ENCODE results near the gene MAML3. TPM values are rescaled to one million over a fixed set of nuclear protein-coding genes. Genes with fewer than 3 reads are reported as not detected.

Gene MAML3
- total and polyA plus RNA-seq, 8 donors, result 1.7 to 20.3 (median 8.4) TPM

DNA sequence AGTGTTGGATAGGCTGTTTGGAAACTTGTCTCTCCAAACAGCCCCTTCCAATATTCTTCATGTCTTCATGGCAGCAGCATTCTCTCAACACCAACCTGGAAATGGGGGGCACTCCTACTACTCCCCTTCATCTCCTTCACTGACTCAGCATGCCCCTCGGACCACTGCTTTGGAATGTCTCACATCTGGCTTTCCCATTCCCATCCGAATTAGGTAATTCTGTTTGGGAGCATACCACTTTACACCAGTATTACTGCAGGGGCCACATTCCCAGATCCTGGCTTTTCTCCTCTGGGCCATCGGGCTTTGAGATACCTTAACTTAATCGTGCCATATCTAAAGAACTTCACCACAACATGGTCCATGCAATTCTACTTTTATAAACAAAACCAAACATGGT lies 100.8 kb downstream of the MAML3 start:
- intact Hi-C loops (cut with DNase I; ENCODE audit: low total_unique reads), result no loop called here
- 88 to 96% (median 92%) methylated on average over 4 of the region's 4 CpGs for WGBS, 5 donors

DNA sequence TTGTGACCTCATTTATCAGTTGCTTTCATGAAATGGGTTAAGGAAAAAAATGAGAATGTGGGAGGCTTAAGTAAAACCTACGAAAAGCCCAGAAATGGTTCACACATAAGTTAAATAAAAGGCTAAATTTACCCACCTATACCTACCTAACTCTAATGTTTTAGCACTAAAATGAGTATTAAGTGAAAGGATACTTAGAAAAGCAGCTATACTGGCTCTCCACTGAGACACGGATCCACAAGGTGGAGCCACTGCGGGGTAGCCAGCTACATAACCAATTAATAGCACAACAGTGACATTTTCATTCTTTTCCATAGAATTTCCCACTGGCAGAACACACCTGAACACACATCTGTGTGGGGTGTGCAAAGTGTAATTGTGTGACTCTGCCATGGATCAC lies 101.9 kb downstream of the MAML3 start:
- intact Hi-C loops (cut with DNase I; ENCODE audit: low total_unique reads), result no loop called here
- TF ChIP-seq POLR2AphosphoS5 (IDR thresholded peaks at IDR 0.05) (peak in 1 of 3 donors; percentile 13), EP300 (IDR thresholded peaks at IDR 0.05) (no peak), POLR2A (IDR thresholded peaks at IDR 0.05) (no peak)
- TF ChIP-seq, protein P1, sequence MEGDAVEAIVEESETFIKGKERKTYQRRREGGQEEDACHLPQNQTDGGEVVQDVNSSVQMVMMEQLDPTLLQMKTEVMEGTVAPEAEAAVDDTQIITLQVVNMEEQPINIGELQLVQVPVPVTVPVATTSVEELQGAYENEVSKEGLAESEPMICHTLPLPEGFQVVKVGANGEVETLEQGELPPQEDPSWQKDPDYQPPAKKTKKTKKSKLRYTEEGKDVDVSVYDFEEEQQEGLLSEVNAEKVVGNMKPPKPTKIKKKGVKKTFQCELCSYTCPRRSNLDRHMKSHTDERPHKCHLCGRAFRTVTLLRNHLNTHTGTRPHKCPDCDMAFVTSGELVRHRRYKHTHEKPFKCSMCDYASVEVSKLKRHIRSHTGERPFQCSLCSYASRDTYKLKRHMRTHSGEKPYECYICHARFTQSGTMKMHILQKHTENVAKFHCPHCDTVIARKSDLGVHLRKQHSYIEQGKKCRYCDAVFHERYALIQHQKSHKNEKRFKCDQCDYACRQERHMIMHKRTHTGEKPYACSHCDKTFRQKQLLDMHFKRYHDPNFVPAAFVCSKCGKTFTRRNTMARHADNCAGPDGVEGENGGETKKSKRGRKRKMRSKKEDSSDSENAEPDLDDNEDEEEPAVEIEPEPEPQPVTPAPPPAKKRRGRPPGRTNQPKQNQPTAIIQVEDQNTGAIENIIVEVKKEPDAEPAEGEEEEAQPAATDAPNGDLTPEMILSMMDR (IDR thresholded peaks at IDR 0.05), result peak in 4 of 7 experiments; percentile 29 to 48 (median 47)
- Histone ChIP-seq H3K27ac (no peak overlapping the region), H3K4me3 (no peak overlapping the region), H3K4me1 (peaks cover 18 to 40% (median 25%) of the 10 kb centered on the region in 4 donors), H3K27me3 (no peaks in the 10 kb centered on the region), H3K36me3 (no peaks in the 10 kb centered on the region), H3K9me3 (no peaks in the 10 kb centered on the region)
- 44 to 58% (median 46%) methylated on average over 3 of the region's 3 CpGs for WGBS, 5 donors
- DNase-seq, result peak; percentile 60 to 67

More for the DNA sequence above, 100.8 kb downstream of the MAML3 start:
- Histone ChIP-seq H3K27ac (no peak overlapping the region), H3K27me3 (no peaks in the 10 kb centered on the region), H3K9me3 (no peaks in the 10 kb centered on the region), H3K36me3 (no peaks in the 10 kb centered on the region), H3K4me3 (no peak overlapping the region), H3K4me1 (peaks cover 18 to 28% (median 21%) of the 10 kb centered on the region in 4 donors)
- TF ChIP-seq POLR2A (IDR thresholded peaks at IDR 0.05) (no peak), POLR2AphosphoS5 (IDR thresholded peaks at IDR 0.05) (no peak), EP300 (IDR thresholded peaks at IDR 0.05) (no peak)
- TF ChIP-seq, protein P1 (IDR thresholded peaks at IDR 0.05), result no peak
- no peak for DNase-seq

DNA sequence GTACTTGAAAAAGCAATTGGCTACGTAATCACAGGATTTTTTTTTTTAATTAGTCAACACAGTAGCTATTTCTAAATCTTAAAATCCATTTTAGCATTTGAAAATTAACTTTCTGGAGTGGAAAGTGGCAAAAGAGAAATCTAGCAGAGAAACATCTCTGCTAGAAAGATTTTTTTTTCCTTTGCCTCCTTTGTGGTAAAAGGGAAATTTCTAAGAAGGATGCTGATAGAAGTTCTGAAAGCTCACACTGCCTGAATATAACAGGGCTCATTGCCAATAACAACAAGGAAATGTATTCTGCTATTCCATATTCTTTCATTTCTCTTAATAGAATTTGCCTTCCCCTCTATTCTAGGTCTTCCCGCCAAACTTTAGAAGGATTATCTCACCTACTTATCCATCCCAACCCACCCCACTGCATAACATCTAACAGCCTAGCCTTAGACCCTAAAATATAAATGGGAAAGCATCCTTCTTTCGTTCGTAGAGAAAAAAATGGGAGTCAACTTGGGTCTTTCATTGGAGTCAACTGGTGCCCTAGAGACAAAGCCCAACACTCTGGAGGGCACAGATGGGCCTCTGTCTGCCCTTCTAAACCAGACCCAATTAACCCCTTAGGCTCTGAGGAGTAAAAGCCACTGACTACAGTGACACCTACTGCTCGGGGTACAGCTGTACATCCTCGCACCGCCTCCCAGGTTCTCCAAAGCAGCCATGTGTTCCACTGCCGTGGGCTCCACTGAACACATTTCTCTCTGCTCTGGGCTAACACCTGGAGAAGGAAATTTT lies 103.9 kb downstream of the MAML3 start:
- peak in 1 of 2 donors; percentile 45 for DNase-seq
- peaks cover 18 to 44% (median 25%) of the 10 kb centered on the region in 4 donors for H3K4me1 ChIP-seq
- H3K36me3 ChIP-seq, result no peaks in the 10 kb centered on the region
- H3K27me3 ChIP-seq, result no peaks in the 10 kb centered on the region
- intact Hi-C loops (cut with DNase I; ENCODE audit: low total_unique reads), result no loop called here
- H3K4me3 ChIP-seq, result peak overlapping the region; percentile 33 to 38 (median 34)
- TF ChIP-seq POLR2AphosphoS5 (IDR thresholded peaks at IDR 0.05) (no peak), EP300 (IDR thresholded peaks at IDR 0.05) (no peak), POLR2A (IDR thresholded peaks at IDR 0.05) (no peak)
- TF ChIP-seq, protein P1 (IDR thresholded peaks at IDR 0.05), result no peak
- WGBS, 5 donors, result 56 to 71% (median 70%) methylated on average over 8 of the region's 8 CpGs
- peak overlapping the region in 4 of 5 donors; percentile 42 to 76 (median 69) for H3K27ac ChIP-seq
- H3K9me3 ChIP-seq, result no peaks in the 10 kb centered on the region

DNA sequence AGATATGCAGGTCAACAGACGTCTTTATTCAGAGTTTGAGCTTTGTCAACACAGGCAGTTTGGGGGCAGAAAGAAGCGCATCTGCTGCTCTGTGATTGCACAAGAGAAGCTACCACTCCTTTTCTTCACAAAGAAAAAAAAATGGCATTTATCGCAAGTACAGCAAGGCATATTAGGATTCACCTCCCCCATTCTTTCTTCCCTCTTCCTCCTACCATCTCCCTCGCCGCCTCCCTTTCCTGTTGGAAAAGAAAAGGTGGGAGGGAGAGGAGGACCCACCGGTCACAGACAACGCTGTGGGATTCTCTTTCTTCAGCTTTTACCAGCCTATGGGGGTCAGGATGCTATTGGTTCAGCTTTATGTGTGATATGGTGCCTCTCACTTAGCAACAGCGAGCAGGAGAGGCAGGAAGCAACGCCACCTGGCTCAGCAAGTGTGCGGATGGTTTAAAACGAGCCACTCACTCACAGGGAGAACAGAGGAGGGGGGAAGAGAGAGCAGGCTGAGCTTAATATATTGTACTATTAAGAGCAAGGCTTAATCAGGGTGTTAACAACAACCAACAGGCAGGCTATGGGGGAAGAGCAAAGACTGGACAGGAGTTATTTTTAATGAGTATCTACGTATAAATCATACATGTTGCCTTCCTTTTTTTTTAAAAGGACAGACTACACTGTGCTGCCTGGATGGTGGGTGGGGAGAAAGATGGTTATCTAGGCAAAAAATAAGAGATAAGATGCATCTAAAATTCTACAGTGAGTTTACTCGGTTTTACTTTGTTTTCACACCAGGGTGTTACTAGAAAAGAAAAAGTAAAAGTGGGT lies 104.7 kb downstream of the MAML3 start:
- DNase-seq, result peak; percentile 49 to 90
- intact Hi-C loops (cut with DNase I; ENCODE audit: low total_unique reads), result no loop called here
- H3K27ac ChIP-seq, result peak overlapping the region; percentile 40 to 76 (median 66)
- 3 to 12% (median 10%) methylated on average over 11 to 13 of the region's 13 CpGs for WGBS, 5 donors
- no peaks in the 10 kb centered on the region for H3K9me3 ChIP-seq
- H3K36me3 ChIP-seq, result no peaks in the 10 kb centered on the region
- H3K4me1 ChIP-seq, result peaks cover 18 to 47% (median 29%) of the 10 kb centered on the region in 4 donors
- no peaks in the 10 kb centered on the region for H3K27me3 ChIP-seq
- TF ChIP-seq POLR2A (IDR thresholded peaks at IDR 0.05) (no peak), POLR2AphosphoS5 (IDR thresholded peaks at IDR 0.05) (peak in 2 of 3 donors; percentile 20 to 38)
- TF ChIP-seq, protein P1 (IDR thresholded peaks at IDR 0.05), result peak in 1 of 7 experiments; percentile 33
- H3K4me3 ChIP-seq, result peak overlapping the region; percentile 33 to 38 (median 34)
